ENCODE data around the gene DCAF5.
"Not testable (repeated sequence)": the region's sequence is repeated elsewhere in the genome, so short reads cannot be mapped to it uniquely, and the experiment has no call there.

The DCAF5 gene

GRCh38 chr14:69079188-69079742 is 73.7 kb downstream of the DCAF5 start:
- in situ Hi-C loops (cut with MboI; ENCODE audit: low sequenced_read_pairs, unreplicated experiment) = no loop called here
- TF ChIP-seq CTCF (IDR thresholded peaks at IDR 0.05; ENCODE audit: borderline replicate concordance, control extremely low read depth, extremely low read depth, insufficient read depth, missing control alignments) = no peak
- DNase-seq (ENCODE audit: low spot score) = no peak

GRCh38 chr14:69077841-69078240 is 75.1 kb downstream of the DCAF5 start:
- in situ Hi-C loops (cut with MboI; ENCODE audit: low sequenced_read_pairs, unreplicated experiment) = no loop called here
- DNase-seq (ENCODE audit: low spot score) = no peak
- no peak for TF ChIP-seq CTCF (IDR thresholded peaks at IDR 0.05; ENCODE audit: borderline replicate concordance, control extremely low read depth, extremely low read depth, insufficient read depth, missing control alignments)

GRCh38 chr14:69077185-69077584 is 75.7 kb downstream of the DCAF5 start:
- DNase-seq (ENCODE audit: low spot score); in situ Hi-C loops (cut with MboI; ENCODE audit: low sequenced_read_pairs, unreplicated experiment): not testable (repeated sequence)

- in situ Hi-C loops (cut with MboI; ENCODE audit: low sequenced_read_pairs, unreplicated experiment) = no loop called here
- TF ChIP-seq CTCF (IDR thresholded peaks at IDR 0.05; ENCODE audit: borderline replicate concordance, control extremely low read depth, extremely low read depth, insufficient read depth, missing control alignments) = no peak
- no peak for DNase-seq (ENCODE audit: low spot score)
Measured at GRCh38 chr14:69076341-69076740, 76.6 kb downstream of the DCAF5 start.

GRCh38 chr14:69073915-69074314 is 79.0 kb downstream of the DCAF5 start:
- no peak for TF ChIP-seq CTCF (IDR thresholded peaks at IDR 0.05; ENCODE audit: borderline replicate concordance, control extremely low read depth, extremely low read depth, insufficient read depth, missing control alignments)
- in situ Hi-C loops (cut with MboI; ENCODE audit: low sequenced_read_pairs, unreplicated experiment) = no loop called here
- no peak for DNase-seq (ENCODE audit: low spot score)

- in situ Hi-C loops (cut with MboI; ENCODE audit: low sequenced_read_pairs, unreplicated experiment) = no loop called here
- DNase-seq (ENCODE audit: low spot score) = no peak
- no peak for TF ChIP-seq CTCF (IDR thresholded peaks at IDR 0.05; ENCODE audit: borderline replicate concordance, control extremely low read depth, extremely low read depth, insufficient read depth, missing control alignments)
Measured at GRCh38 chr14:69073429-69073828, 79.5 kb downstream of the DCAF5 start.

- in situ Hi-C loops (cut with MboI; ENCODE audit: low sequenced_read_pairs, unreplicated experiment) = no loop called here
- no peak for TF ChIP-seq CTCF (IDR thresholded peaks at IDR 0.05; ENCODE audit: borderline replicate concordance, control extremely low read depth, extremely low read depth, insufficient read depth, missing control alignments)
- DNase-seq (ENCODE audit: low spot score) = no peak
Measured at GRCh38 chr14:69072584-69072983, 80.3 kb downstream of the DCAF5 start.

Data from GM13976 (cell line).